Right atrium auricular region (tissue), 2 donors: ENCODE measurements around the gene THOC5. TPM values are rescaled to one million over a fixed set of nuclear protein-coding genes. Genes with fewer than 3 reads are reported as not detected.
"Not testable (repeated sequence)": the region's sequence is repeated elsewhere in the genome, so short reads cannot be mapped to it uniquely, and the experiment has no call there.

Experiments
- DNase-seq: peaks from one replicate; pipeline ENCODE4 v3.0.0-alpha.2; 2019; ENCODE audit warnings: low spot score
- H3K27ac ChIP-seq, 2 donors: fragments of 200-600 bp; sonication (generic); 1 replicate in 1 of 2; 2 replicates in 1 of 2; pipeline ENCODE4 v1.5.1; 2016 to 2019
- H3K27me3 ChIP-seq, 2 donors: fragments of 200-600 bp; sonication (generic); one replicate each; pipeline versions ENCODE4 v1.5.1 to v1.6.0; 2017 to 2019
- H3K36me3 ChIP-seq: fragments of 200-600 bp; sonication (generic); one replicate; pipeline ENCODE4 v1.5.1; 2016
- H3K4me1 ChIP-seq, 2 donors: fragments of 200-600 bp; sonication (generic); one replicate each; pipeline versions ENCODE4 v1.5.1 to v1.6.0; 2017 to 2019
- H3K4me3 ChIP-seq, 2 donors: fragments of 200-600 bp; sonication (generic); 1 replicate in 1 of 2; 2 replicates in 1 of 2; pipeline ENCODE4 v1.5.1; 2017 to 2019; ENCODE audit warnings: mild to moderate bottlenecking in 1 of 2, moderate library complexity in 1 of 2
- H3K9me3 ChIP-seq, 2 donors: fragments of 200-600 bp; sonication (generic); one replicate each; pipeline ENCODE4 v1.5.1; 2019
- CTCF ChIP-seq, 2 donors: fragments of 200-600 bp; sonication (generic); IDR thresholded peaks; one replicate each; pipeline ENCODE4 v1.5.1; 2019; ENCODE audit warnings: antibody characterized with exemption in 2 of 2
- total RNA-seq, 2 donors: library from RNA; depleted of rRNA; stranded (reverse); fragments of >200 nt; gene quantifications; one replicate each; pipeline ENCODE4 v1.1.0, GENCODE V29; 2016

THOC5 gene
- total RNA-seq, 2 donors from 2014 or later: 34.9 to 42.7 TPM

DNA sequence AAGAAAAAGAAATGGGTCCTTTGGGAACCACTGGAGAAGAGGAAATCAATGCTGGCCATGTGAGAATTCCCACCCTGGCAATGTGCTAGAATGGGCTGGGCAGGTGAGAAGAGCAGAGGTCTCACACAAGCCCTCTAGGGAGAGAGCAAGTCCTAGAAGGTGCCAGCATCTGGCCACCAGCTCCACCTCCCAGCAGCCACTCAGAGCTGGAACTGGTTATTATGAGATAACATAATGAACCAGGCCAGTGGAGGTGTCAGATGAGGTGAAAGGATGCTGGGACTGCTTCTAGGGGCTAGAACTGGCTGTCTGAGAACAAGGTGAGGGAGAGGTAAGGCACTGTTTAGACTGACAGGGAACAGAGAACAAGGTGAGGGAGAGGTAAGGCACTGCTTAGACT, 44.3 kb downstream of the THOC5 start:
- no peak overlapping the region for H3K27ac ChIP-seq
- no peak for TF ChIP-seq CTCF (IDR thresholded peaks at IDR 0.05)
- H3K27me3 ChIP-seq: no peaks in the 10 kb centered on the region
- H3K9me3 ChIP-seq: no peaks in the 10 kb centered on the region
- H3K4me3 ChIP-seq: no peak overlapping the region
- no peaks in the 10 kb centered on the region for H3K4me1 ChIP-seq
- H3K36me3 ChIP-seq: peaks cover 69% of the 10 kb centered on the region
- DNase-seq: no peak

- Histone ChIP-seq H3K27ac (no peak overlapping the region), H3K4me1 (peaks cover 0 to 7% of the 10 kb centered on the region in 2 donors), H3K4me3 (no peak overlapping the region), H3K9me3 (no peaks in the 10 kb centered on the region), H3K27me3 (no peaks in the 10 kb centered on the region), H3K36me3 (peaks cover 27% of the 10 kb centered on the region)
- peak; percentile 64 for DNase-seq
- no peak for TF ChIP-seq CTCF (IDR thresholded peaks at IDR 0.05)
Measured at GRCh38 chr22:29503811-29504372, 49.7 kb downstream of the THOC5 start.

- no peak for DNase-seq
- no peaks in the 10 kb centered on the region for H3K36me3 ChIP-seq
- TF ChIP-seq CTCF (IDR thresholded peaks at IDR 0.05): no peak
- H3K4me3 ChIP-seq: no peak overlapping the region
- H3K4me1 ChIP-seq: peaks cover 0 to 7% of the 10 kb centered on the region in 2 donors
- H3K9me3 ChIP-seq: no peaks in the 10 kb centered on the region
- H3K27me3 ChIP-seq: no peaks in the 10 kb centered on the region
- no peak overlapping the region for H3K27ac ChIP-seq
Measured at GRCh38 chr22:29499852-29500251, 53.7 kb downstream of the THOC5 start.

DNA sequence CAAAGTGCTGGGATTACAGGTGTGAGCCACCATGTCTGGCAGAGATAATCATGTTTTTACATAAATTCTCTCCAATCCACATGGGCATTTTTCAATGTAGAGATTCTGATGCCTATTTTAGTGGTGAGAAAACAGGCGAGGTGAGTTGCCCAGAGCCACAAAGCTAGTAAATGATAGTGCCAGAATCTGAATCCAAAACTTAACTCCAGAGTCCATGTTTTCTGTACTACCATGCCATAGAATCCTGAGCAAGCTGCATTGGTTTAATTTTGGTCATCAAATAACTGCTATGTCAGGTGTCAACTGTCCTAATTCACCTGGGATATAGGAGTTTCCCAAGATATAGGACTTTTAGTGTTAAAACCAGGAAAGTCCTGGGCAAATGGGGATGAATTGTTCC, 59.9 kb downstream of the THOC5 start:
- Histone ChIP-seq H3K27ac (no peak overlapping the region), H3K36me3 (no peaks in the 10 kb centered on the region), H3K9me3 (no peaks in the 10 kb centered on the region), H3K4me3 (no peak overlapping the region), H3K4me1 (no peaks in the 10 kb centered on the region), H3K27me3 (no peaks in the 10 kb centered on the region)
- no peak for DNase-seq
- no peak for TF ChIP-seq CTCF (IDR thresholded peaks at IDR 0.05)

- no peaks in the 10 kb centered on the region for H3K36me3 ChIP-seq
- no peaks in the 10 kb centered on the region for H3K27me3 ChIP-seq
- H3K9me3 ChIP-seq: no peaks in the 10 kb centered on the region
- H3K27ac ChIP-seq: no peak overlapping the region
- DNase-seq: no peak
- no peak for TF ChIP-seq CTCF (IDR thresholded peaks at IDR 0.05)
- H3K4me1 ChIP-seq: no peaks in the 10 kb centered on the region
- no peak overlapping the region for H3K4me3 ChIP-seq
Measured at GRCh38 chr22:29491012-29491411, 62.5 kb downstream of the THOC5 start.

- not testable (repeated sequence) for DNase-seq, H3K27ac ChIP-seq, H3K4me1 ChIP-seq, H3K27me3 ChIP-seq, H3K9me3 ChIP-seq, H3K4me3 ChIP-seq, H3K36me3 ChIP-seq
Measured at GRCh38 chr22:29489127-29489780, 64.3 kb downstream of the THOC5 start.
